Measurements from ENCODE around the gene GAA.

GAA gene

GRCh38 chr17:80163336-80163735 is 62.0 kb downstream of the GAA start:
- no peak overlapping the region for H3K23ac ChIP-seq (ENCODE audit: low read length)
- H3K27me3 ChIP-seq (ENCODE audit: insufficient read depth, low read length), result no peaks in the 10 kb centered on the region
- H3K4me2 ChIP-seq (ENCODE audit: low read length), result no peak overlapping the region
- H3K9ac ChIP-seq (ENCODE audit: low read length), result no peak overlapping the region
- no peak overlapping the region for H3K18ac ChIP-seq (ENCODE audit: low read length)
- no peak overlapping the region for H2AFZ ChIP-seq (ENCODE audit: insufficient read depth, low read length, poor library complexity)
- H3K9me3 ChIP-seq (ENCODE audit: insufficient read depth, low read depth, low read length), result no peaks in the 10 kb centered on the region
- H3K4me3 ChIP-seq (ENCODE audit: low read depth, low read length), result no peak overlapping the region
- H3K79me1 ChIP-seq (ENCODE audit: low read length), result no peaks in the 10 kb centered on the region
- H3K36me3 ChIP-seq (ENCODE audit: control insufficient read depth in 1 of 2, insufficient read depth in 2 of 2, low read length in 2 of 2), result no peaks in the 10 kb centered on the region
- H3K79me2 ChIP-seq (ENCODE audit: control insufficient read depth, insufficient read depth, low read length, poor library complexity), result no peaks in the 10 kb centered on the region
- H3K14ac ChIP-seq (ENCODE audit: low read length), result no peak overlapping the region
- no peak for DNase-seq
- H4K12ac ChIP-seq (ENCODE audit: low read depth, low read length), result no peak overlapping the region
- peaks cover 4 to 6% of the 10 kb centered on the region in 2 experiments for H3K4me1 ChIP-seq (ENCODE audit: control insufficient read depth in 1 of 2, insufficient read depth in 2 of 2, low read length in 2 of 2)
- H4K8ac ChIP-seq (ENCODE audit: low read depth, low read length), result no peak overlapping the region
- no peak overlapping the region for H2BK5ac ChIP-seq (ENCODE audit: low read depth, low read length, poor library complexity)
- H4K91ac ChIP-seq (ENCODE audit: low read depth, low read length), result no peak overlapping the region
- no CpG with 5 or more reads among the region's 4 CpGs for whole genome bisulfite sequencing (ENCODE audit: extremely low coverage, insufficient coverage, insufficient read length)
- H3K27ac ChIP-seq (ENCODE audit: low read depth, low read length), result no peak overlapping the region
- H3K4ac ChIP-seq (ENCODE audit: low read depth, low read length), result no peak overlapping the region
- H2BK12ac ChIP-seq (ENCODE audit: low read length), result no peak overlapping the region
- no peak overlapping the region for H2BK120ac ChIP-seq (ENCODE audit: insufficient read depth, low read length, poor library complexity)
- no peak overlapping the region for H2AK5ac ChIP-seq (ENCODE audit: low read length)

- no peak overlapping the region for H3K14ac ChIP-seq (ENCODE audit: low read length)
- H4K8ac ChIP-seq (ENCODE audit: low read depth, low read length), result no peak overlapping the region
- H3K27ac ChIP-seq (ENCODE audit: low read depth, low read length), result no peak overlapping the region
- no CpG with 5 or more reads among the region's 11 CpGs for WGBS (ENCODE audit: extremely low coverage, insufficient coverage, insufficient read length)
- no peak overlapping the region for H3K9ac ChIP-seq (ENCODE audit: low read length)
- H2BK5ac ChIP-seq (ENCODE audit: low read depth, low read length, poor library complexity), result no peak overlapping the region
- H3K9me3 ChIP-seq (ENCODE audit: insufficient read depth, low read depth, low read length), result no peaks in the 10 kb centered on the region
- no peak overlapping the region for H2AK5ac ChIP-seq (ENCODE audit: low read length)
- no peak overlapping the region for H4K91ac ChIP-seq (ENCODE audit: low read depth, low read length)
- no peaks in the 10 kb centered on the region for H3K27me3 ChIP-seq (ENCODE audit: insufficient read depth, low read length)
- H2AFZ ChIP-seq (ENCODE audit: insufficient read depth, low read length, poor library complexity), result no peak overlapping the region
- no peaks in the 10 kb centered on the region for H3K36me3 ChIP-seq (ENCODE audit: control insufficient read depth in 1 of 2, insufficient read depth in 2 of 2, low read length in 2 of 2)
- H3K23ac ChIP-seq (ENCODE audit: low read length), result no peak overlapping the region
- H3K4me1 ChIP-seq (ENCODE audit: control insufficient read depth in 1 of 2, insufficient read depth in 2 of 2, low read length in 2 of 2), result peaks cover 4 to 6% of the 10 kb centered on the region in 2 experiments
- H2BK12ac ChIP-seq (ENCODE audit: low read length), result no peak overlapping the region
- H3K4ac ChIP-seq (ENCODE audit: low read depth, low read length), result no peak overlapping the region
- H3K79me2 ChIP-seq (ENCODE audit: control insufficient read depth, insufficient read depth, low read length, poor library complexity), result no peaks in the 10 kb centered on the region
- DNase-seq, result no peak
- H3K4me3 ChIP-seq (ENCODE audit: low read depth, low read length), result no peak overlapping the region
- no peak overlapping the region for H4K12ac ChIP-seq (ENCODE audit: low read depth, low read length)
- no peak overlapping the region for H3K18ac ChIP-seq (ENCODE audit: low read length)
- no peak overlapping the region for H2BK120ac ChIP-seq (ENCODE audit: insufficient read depth, low read length, poor library complexity)
- H3K79me1 ChIP-seq (ENCODE audit: low read length), result no peaks in the 10 kb centered on the region
- no peak overlapping the region for H3K4me2 ChIP-seq (ENCODE audit: low read length)
Measured at GRCh38 chr17:80164185-80164584, 62.8 kb downstream of the GAA start.

- Histone ChIP-seq H3K4me2 (ENCODE audit: low read length) (no peak overlapping the region), H3K4me3 (ENCODE audit: low read depth, low read length) (no peak overlapping the region), H2AK5ac (ENCODE audit: low read length) (no peak overlapping the region), H2BK12ac (ENCODE audit: low read length) (peak overlapping the region; percentile 53), H4K8ac (ENCODE audit: low read depth, low read length) (peak overlapping the region; percentile 44), H3K23ac (ENCODE audit: low read length) (no peak overlapping the region), H4K12ac (ENCODE audit: low read depth, low read length) (no peak overlapping the region), H3K9ac (ENCODE audit: low read length) (no peak overlapping the region), H3K79me1 (ENCODE audit: low read length) (no peaks in the 10 kb centered on the region), H3K4me1 (ENCODE audit: control insufficient read depth in 1 of 2, insufficient read depth in 2 of 2, low read length in 2 of 2) (peaks cover 11 to 14% of the 10 kb centered on the region in 2 experiments), H3K27me3 (ENCODE audit: insufficient read depth, low read length) (no peaks in the 10 kb centered on the region), H3K27ac (ENCODE audit: low read depth, low read length) (no peak overlapping the region), H2AFZ (ENCODE audit: insufficient read depth, low read length, poor library complexity) (no peak overlapping the region), H3K4ac (ENCODE audit: low read depth, low read length) (no peak overlapping the region), H2BK120ac (ENCODE audit: insufficient read depth, low read length, poor library complexity) (no peak overlapping the region), H3K79me2 (ENCODE audit: control insufficient read depth, insufficient read depth, low read length, poor library complexity) (no peaks in the 10 kb centered on the region), H3K36me3 (ENCODE audit: control insufficient read depth in 1 of 2, insufficient read depth in 2 of 2, low read length in 2 of 2) (no peaks in the 10 kb centered on the region), H4K91ac (ENCODE audit: low read depth, low read length) (no peak overlapping the region), H2BK5ac (ENCODE audit: low read depth, low read length, poor library complexity) (no peak overlapping the region), H3K18ac (ENCODE audit: low read length) (no peak overlapping the region), H3K9me3 (ENCODE audit: insufficient read depth, low read depth, low read length) (no peaks in the 10 kb centered on the region), H3K14ac (ENCODE audit: low read length) (no peak overlapping the region)
- no CpG with 5 or more reads among the region's 6 CpGs for WGBS (ENCODE audit: extremely low coverage, insufficient coverage, insufficient read length)
- no peak for DNase-seq
Measured at GRCh38 chr17:80166446-80166845, 65.1 kb downstream of the GAA start.

- no peak overlapping the region for H2BK120ac ChIP-seq (ENCODE audit: insufficient read depth, low read length, poor library complexity)
- no peak overlapping the region for H3K18ac ChIP-seq (ENCODE audit: low read length)
- no peaks in the 10 kb centered on the region for H3K9me3 ChIP-seq (ENCODE audit: insufficient read depth, low read depth, low read length)
- H3K27me3 ChIP-seq (ENCODE audit: insufficient read depth, low read length), result no peaks in the 10 kb centered on the region
- peaks cover 13 to 14% of the 10 kb centered on the region in 2 experiments for H3K4me1 ChIP-seq (ENCODE audit: control insufficient read depth in 1 of 2, insufficient read depth in 2 of 2, low read length in 2 of 2)
- H4K12ac ChIP-seq (ENCODE audit: low read depth, low read length), result no peak overlapping the region
- no peak for DNase-seq
- H3K27ac ChIP-seq (ENCODE audit: low read depth, low read length), result no peak overlapping the region
- H4K8ac ChIP-seq (ENCODE audit: low read depth, low read length), result no peak overlapping the region
- no CpG with 5 or more reads among the region's 5 CpGs for WGBS (ENCODE audit: extremely low coverage, insufficient coverage, insufficient read length)
- H2AFZ ChIP-seq (ENCODE audit: insufficient read depth, low read length, poor library complexity), result no peak overlapping the region
- no peak overlapping the region for H3K4me2 ChIP-seq (ENCODE audit: low read length)
- H3K79me1 ChIP-seq (ENCODE audit: low read length), result no peaks in the 10 kb centered on the region
- no peak overlapping the region for H2BK5ac ChIP-seq (ENCODE audit: low read depth, low read length, poor library complexity)
- no peak overlapping the region for H2AK5ac ChIP-seq (ENCODE audit: low read length)
- H3K23ac ChIP-seq (ENCODE audit: low read length), result no peak overlapping the region
- H3K79me2 ChIP-seq (ENCODE audit: control insufficient read depth, insufficient read depth, low read length, poor library complexity), result no peaks in the 10 kb centered on the region
- no peak overlapping the region for H4K91ac ChIP-seq (ENCODE audit: low read depth, low read length)
- peak overlapping the region; percentile 28 for H2BK12ac ChIP-seq (ENCODE audit: low read length)
- H3K36me3 ChIP-seq (ENCODE audit: control insufficient read depth in 1 of 2, insufficient read depth in 2 of 2, low read length in 2 of 2), result no peaks in the 10 kb centered on the region
- no peak overlapping the region for H3K4me3 ChIP-seq (ENCODE audit: low read depth, low read length)
- no peak overlapping the region for H3K4ac ChIP-seq (ENCODE audit: low read depth, low read length)
- H3K9ac ChIP-seq (ENCODE audit: low read length), result no peak overlapping the region
- H3K14ac ChIP-seq (ENCODE audit: low read length), result no peak overlapping the region
Measured at GRCh38 chr17:80168371-80168770, 67.0 kb downstream of the GAA start.
